ENCODE measurements around the gene SDCCAG8.
A peak's percentile ranks its signal among the peaks of the same experiment; 100 is the strongest.

Gene SDCCAG8

DNA sequence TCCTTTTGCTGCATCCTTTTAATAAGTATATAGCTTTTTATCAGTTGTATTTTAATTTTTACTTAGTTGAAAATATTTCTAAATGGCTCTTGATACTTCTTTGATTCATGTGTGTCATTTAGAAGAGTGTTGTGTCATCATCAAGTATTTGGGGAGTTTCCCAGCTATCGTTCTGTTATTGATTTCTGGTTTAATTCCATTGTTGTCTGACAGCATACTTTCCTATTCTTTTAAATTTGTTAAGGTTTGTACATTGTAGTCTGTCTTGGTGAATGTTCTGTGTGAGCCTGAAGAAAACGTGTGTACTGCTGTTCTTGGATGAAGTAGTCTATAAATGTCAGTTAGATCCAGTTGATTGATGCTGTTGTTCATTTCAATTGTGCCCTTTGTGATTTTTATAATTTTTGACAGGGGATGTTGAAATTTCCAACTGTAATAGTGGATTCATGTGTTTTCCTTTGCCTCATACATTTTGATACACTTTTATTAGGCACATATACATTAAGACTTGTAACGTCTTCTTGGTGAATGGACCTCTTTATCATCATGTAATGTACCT, 24.8 kb downstream of the SDCCAG8 start:
- H3K9ac ChIP-seq (ENCODE audit: low read length) = no peak overlapping the region
- no peaks in the 10 kb centered on the region for H3K79me2 ChIP-seq (ENCODE audit: low read length)
- H3K36me3 ChIP-seq (replicated peaks; ENCODE audit: low read depth, low read length) = peaks cover 13% of the 10 kb centered on the region
- peaks cover 16% of the 10 kb centered on the region for H3K4me1 ChIP-seq (ENCODE audit: low read length)
- no peaks in the 10 kb centered on the region for H3K9me3 ChIP-seq (ENCODE audit: insufficient read depth, low read length)
- no peak overlapping the region for H2AFZ ChIP-seq (ENCODE audit: low read depth, low read length)
- no peaks in the 10 kb centered on the region for H4K20me1 ChIP-seq (ENCODE audit: insufficient read depth, low read length)
- no peak overlapping the region for H3K27ac ChIP-seq (ENCODE audit: low read length)
- no peak overlapping the region for H3K4me2 ChIP-seq (ENCODE audit: low read length)
- H3K27me3 ChIP-seq (ENCODE audit: low read depth, low read length) = no peaks in the 10 kb centered on the region
- TF ChIP-seq, protein P1, sequence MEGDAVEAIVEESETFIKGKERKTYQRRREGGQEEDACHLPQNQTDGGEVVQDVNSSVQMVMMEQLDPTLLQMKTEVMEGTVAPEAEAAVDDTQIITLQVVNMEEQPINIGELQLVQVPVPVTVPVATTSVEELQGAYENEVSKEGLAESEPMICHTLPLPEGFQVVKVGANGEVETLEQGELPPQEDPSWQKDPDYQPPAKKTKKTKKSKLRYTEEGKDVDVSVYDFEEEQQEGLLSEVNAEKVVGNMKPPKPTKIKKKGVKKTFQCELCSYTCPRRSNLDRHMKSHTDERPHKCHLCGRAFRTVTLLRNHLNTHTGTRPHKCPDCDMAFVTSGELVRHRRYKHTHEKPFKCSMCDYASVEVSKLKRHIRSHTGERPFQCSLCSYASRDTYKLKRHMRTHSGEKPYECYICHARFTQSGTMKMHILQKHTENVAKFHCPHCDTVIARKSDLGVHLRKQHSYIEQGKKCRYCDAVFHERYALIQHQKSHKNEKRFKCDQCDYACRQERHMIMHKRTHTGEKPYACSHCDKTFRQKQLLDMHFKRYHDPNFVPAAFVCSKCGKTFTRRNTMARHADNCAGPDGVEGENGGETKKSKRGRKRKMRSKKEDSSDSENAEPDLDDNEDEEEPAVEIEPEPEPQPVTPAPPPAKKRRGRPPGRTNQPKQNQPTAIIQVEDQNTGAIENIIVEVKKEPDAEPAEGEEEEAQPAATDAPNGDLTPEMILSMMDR (IDR thresholded peaks at IDR 0.05; ENCODE audit: low read depth, low read length) = no peak
- TF ChIP-seq EZH2phosphoT487 (IDR thresholded peaks at IDR 0.05; ENCODE audit: low read depth) = no peak
- no peak overlapping the region for H3K4me3 ChIP-seq (ENCODE audit: low read length)

DNA sequence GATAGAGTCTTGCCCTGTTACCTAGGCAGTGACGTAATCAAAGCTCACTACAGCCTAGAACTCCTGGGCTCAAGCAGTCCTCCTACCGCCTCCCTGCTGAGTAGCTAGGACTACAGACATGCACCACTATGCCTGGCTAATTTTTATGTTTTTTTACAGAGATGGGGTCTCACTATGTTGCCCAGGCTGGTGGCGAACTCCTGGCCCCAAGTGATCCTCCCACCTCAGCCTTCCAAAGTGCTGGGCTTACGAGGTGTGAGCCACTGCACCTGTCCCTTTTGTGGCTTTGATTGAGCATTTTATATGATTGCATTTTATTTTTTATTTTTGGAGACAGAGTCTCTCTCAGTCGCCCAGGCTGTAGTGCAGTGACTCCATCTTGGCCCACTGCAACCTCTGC, 25.8 kb downstream of the SDCCAG8 start:
- H3K27me3 ChIP-seq (ENCODE audit: low read depth, low read length) = no peaks in the 10 kb centered on the region
- no peaks in the 10 kb centered on the region for H3K79me2 ChIP-seq (ENCODE audit: low read length)
- no peak for TF ChIP-seq EZH2phosphoT487 (IDR thresholded peaks at IDR 0.05; ENCODE audit: low read depth)
- TF ChIP-seq, protein P1 (IDR thresholded peaks at IDR 0.05; ENCODE audit: low read depth, low read length) = no peak
- H4K20me1 ChIP-seq (ENCODE audit: insufficient read depth, low read length) = no peaks in the 10 kb centered on the region
- no peak overlapping the region for H2AFZ ChIP-seq (ENCODE audit: low read depth, low read length)
- H3K4me1 ChIP-seq (ENCODE audit: low read length) = peaks cover 27% of the 10 kb centered on the region
- H3K9ac ChIP-seq (ENCODE audit: low read length) = no peak overlapping the region
- no peak overlapping the region for H3K27ac ChIP-seq (ENCODE audit: low read length)
- H3K4me2 ChIP-seq (ENCODE audit: low read length) = no peak overlapping the region
- no peak overlapping the region for H3K4me3 ChIP-seq (ENCODE audit: low read length)
- H3K36me3 ChIP-seq (replicated peaks; ENCODE audit: low read depth, low read length) = peaks cover 22% of the 10 kb centered on the region
- no peaks in the 10 kb centered on the region for H3K9me3 ChIP-seq (ENCODE audit: insufficient read depth, low read length)

DNA sequence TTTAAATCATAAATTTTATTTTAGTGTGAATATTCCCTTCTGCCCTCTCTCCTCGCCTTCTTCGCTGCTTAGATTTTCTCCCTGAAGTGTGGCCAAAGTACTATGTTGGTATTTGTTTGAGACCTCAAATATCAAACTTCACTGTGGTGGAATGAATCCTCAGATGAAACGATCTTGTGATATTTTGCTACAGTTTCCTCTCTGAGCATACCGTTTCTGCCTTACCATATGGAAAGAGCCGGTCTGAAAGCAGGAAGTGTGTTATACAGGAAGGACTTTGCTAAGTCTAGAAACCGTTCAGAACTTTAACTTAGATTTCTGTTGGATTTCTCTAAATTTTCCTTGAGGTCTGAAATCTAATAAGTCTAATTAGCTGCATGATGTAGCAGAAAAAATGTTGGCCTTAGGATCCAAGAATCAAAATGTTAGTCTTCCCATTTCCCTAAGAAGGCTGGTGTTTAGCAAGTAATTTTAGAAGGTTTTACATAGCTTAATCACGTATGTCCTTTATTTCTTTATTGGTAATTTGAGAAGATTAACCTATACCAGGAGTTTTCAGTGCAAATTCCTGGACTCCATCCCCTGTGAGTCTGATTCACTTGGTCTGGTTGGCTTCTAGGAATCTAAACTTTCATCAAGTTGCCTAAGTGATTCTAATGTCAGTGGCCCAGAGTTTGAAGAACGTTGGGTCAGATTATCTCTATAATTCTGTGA, 30.7 kb downstream of the SDCCAG8 start:
- no peaks in the 10 kb centered on the region for H4K20me1 ChIP-seq (ENCODE audit: insufficient read depth, low read length)
- TF ChIP-seq EZH2phosphoT487 (IDR thresholded peaks at IDR 0.05; ENCODE audit: low read depth) = no peak
- TF ChIP-seq, protein P1 (IDR thresholded peaks at IDR 0.05; ENCODE audit: low read depth, low read length) = no peak
- peaks cover 31% of the 10 kb centered on the region for H3K36me3 ChIP-seq (replicated peaks; ENCODE audit: low read depth, low read length)
- H3K9ac ChIP-seq (ENCODE audit: low read length) = no peak overlapping the region
- no peaks in the 10 kb centered on the region for H3K27me3 ChIP-seq (ENCODE audit: low read depth, low read length)
- peaks cover 46% of the 10 kb centered on the region for H3K4me1 ChIP-seq (ENCODE audit: low read length)
- no peaks in the 10 kb centered on the region for H3K9me3 ChIP-seq (ENCODE audit: insufficient read depth, low read length)
- no peak overlapping the region for H3K27ac ChIP-seq (ENCODE audit: low read length)
- no peak overlapping the region for H3K4me3 ChIP-seq (ENCODE audit: low read length)
- no peaks in the 10 kb centered on the region for H3K79me2 ChIP-seq (ENCODE audit: low read length)
- peak overlapping the region; percentile 50; the same call in 1 of the 2 replicates for H3K4me2 ChIP-seq (ENCODE audit: low read length)
- H2AFZ ChIP-seq (ENCODE audit: low read depth, low read length) = no peak overlapping the region

DNA sequence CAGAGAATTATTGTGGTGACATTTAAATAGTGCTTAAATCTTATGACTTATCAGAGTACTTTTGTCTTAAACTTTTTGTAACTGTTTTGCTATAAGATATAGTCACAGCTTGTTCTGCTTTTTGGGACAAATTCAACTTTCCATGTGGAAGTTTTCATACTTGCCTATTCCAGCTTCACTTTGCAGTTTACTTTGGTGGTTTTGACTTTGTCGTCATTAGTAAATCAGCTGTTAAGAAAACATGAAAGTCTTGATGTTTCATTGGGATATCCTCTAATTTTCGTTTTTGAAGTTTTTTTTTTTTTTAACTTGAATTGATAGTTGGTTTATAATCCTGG, 31.3 kb downstream of the SDCCAG8 start:
- Histone ChIP-seq H3K27me3 (ENCODE audit: low read depth, low read length) (no peaks in the 10 kb centered on the region), H3K79me2 (ENCODE audit: low read length) (no peaks in the 10 kb centered on the region), H2AFZ (ENCODE audit: low read depth, low read length) (no peak overlapping the region), H3K4me1 (ENCODE audit: low read length) (peaks cover 46% of the 10 kb centered on the region), H3K9ac (ENCODE audit: low read length) (no peak overlapping the region), H3K27ac (ENCODE audit: low read length) (peak overlapping the region; percentile 20; the same call in 1 of the 2 replicates), H3K36me3 (replicated peaks; ENCODE audit: low read depth, low read length) (peaks cover 30% of the 10 kb centered on the region), H3K4me2 (ENCODE audit: low read length) (peak overlapping the region; percentile 50), H4K20me1 (ENCODE audit: insufficient read depth, low read length) (no peaks in the 10 kb centered on the region), H3K4me3 (ENCODE audit: low read length) (no peak overlapping the region), H3K9me3 (ENCODE audit: insufficient read depth, low read length) (no peaks in the 10 kb centered on the region)
- TF ChIP-seq, protein P1 (IDR thresholded peaks at IDR 0.05; ENCODE audit: low read depth, low read length) = no peak
- no peak for TF ChIP-seq EZH2phosphoT487 (IDR thresholded peaks at IDR 0.05; ENCODE audit: low read depth)
